ENCODE results near the gene HP.
"Not testable (repeated sequence)": the region's sequence is repeated elsewhere in the genome, so short reads cannot be mapped to it uniquely, and the experiment has no call there.

HP gene

GRCh38 chr16:72044296-72044695, 10.0 kb upstream of the HP start:
- no peak for DNase-seq

- DNase-seq: no peak
These were observed 9.4 kb upstream of the HP start for GRCh38 chr16:72044825-72045359.

GRCh38 chr16:72049110-72049509, 5.2 kb upstream of the HP start:
- DNase-seq: no peak

- no peak for DNase-seq
These were observed 3.4 kb upstream of the HP start for GRCh38 chr16:72050769-72051464.

GRCh38 chr16:72051818-72052217, 2.5 kb upstream of the HP start:
- DNase-seq: no peak

GRCh38 chr16:72055911-72056310, 1.6 kb downstream of the HP start:
- no peak for DNase-seq

- not testable (repeated sequence) for DNase-seq
These were observed 3.0 kb downstream of the HP start for GRCh38 chr16:72057313-72057712.

GRCh38 chr16:72059060-72059459, 4.8 kb downstream of the HP start:
- DNase-seq: not testable (repeated sequence)

- no peak for DNase-seq
These were observed 6.1 kb downstream of the HP start for GRCh38 chr16:72060405-72060804.

- no peak for DNase-seq
These were observed 7.3 kb downstream of the HP start for GRCh38 chr16:72061564-72061963.

- no peak for DNase-seq
These were observed 10.1 kb downstream of the HP start for GRCh38 chr16:72064361-72064894.

GRCh38 chr16:72066747-72067146, 12.4 kb downstream of the HP start:
- peak in 1 of 2 donors; percentile 28 for DNase-seq

- DNase-seq: no peak
These were observed 14.6 kb downstream of the HP start for GRCh38 chr16:72068930-72069329.

GRCh38 chr16:72072514-72073342, 18.4 kb downstream of the HP start:
- DNase-seq: no peak

- DNase-seq: no peak
These were observed 19.4 kb downstream of the HP start for GRCh38 chr16:72073560-72074230.

- DNase-seq: not testable (repeated sequence)
These were observed 20.8 kb downstream of the HP start for GRCh38 chr16:72075067-72075466.

- DNase-seq: not testable (repeated sequence)
These were observed 22.8 kb downstream of the HP start for GRCh38 chr16:72076991-72077706.

GRCh38 chr16:72083778-72084404, 29.6 kb downstream of the HP start:
- no peak for DNase-seq

- DNase-seq: no peak
These were observed 30.1 kb downstream of the HP start for GRCh38 chr16:72084445-72084844.

GRCh38 chr16:72085002-72085401, 30.7 kb downstream of the HP start:
- no peak for DNase-seq

GRCh38 chr16:72091217-72091616, 36.9 kb downstream of the HP start:
- DNase-seq: no peak
